ENCODE results near the gene RELA.

Gene RELA

GRCh38 chr11:65703846-65704245 lies 41.1 kb upstream of the RELA start:
- peaks cover 11 to 18% of the 10 kb centered on the region in 2 experiments for H3K27me3 ChIP-seq (ENCODE audit: control insufficient read depth in 1 of 2, insufficient read depth in 1 of 2, low read length in 2 of 2)
- no peaks in the 10 kb centered on the region for H3K9me3 ChIP-seq (ENCODE audit: control insufficient read depth, low read length)
- H3K27ac ChIP-seq (ENCODE audit: low read length, poor library complexity, severe bottlenecking): no peak overlapping the region
- H3K4me1 ChIP-seq (ENCODE audit: control insufficient read depth, insufficient read depth, low read depth, low read length): peaks cover 2% of the 10 kb centered on the region
- WGBS: 89% methylated on average over 1 of the region's 4 CpGs
- no peak overlapping the region for H3K23ac ChIP-seq (ENCODE audit: low read length in 2 of 2)
- H2BK12ac ChIP-seq (ENCODE audit: low read length in 2 of 2): no peak overlapping the region
- H3K79me1 ChIP-seq (replicated peaks; ENCODE audit: low read length, poor library complexity, severe bottlenecking): no peaks in the 10 kb centered on the region
- no peak overlapping the region for H2BK15ac ChIP-seq (ENCODE audit: low read depth, poor library complexity, severe bottlenecking)
- H3K4me2 ChIP-seq (ENCODE audit: low read length, poor library complexity, severe bottlenecking): no peak overlapping the region
- no peak overlapping the region for H4K8ac ChIP-seq (ENCODE audit: low read length)
- no peak overlapping the region for H3K4ac ChIP-seq (ENCODE audit: low read depth in 1 of 2, low read length in 2 of 2)
- H3K36me3 ChIP-seq (ENCODE audit: control insufficient read depth in 1 of 2, insufficient read depth in 2 of 2, low read depth in 1 of 2, low read length in 2 of 2): no peaks in the 10 kb centered on the region
- H4K91ac ChIP-seq (ENCODE audit: low read length): no peak overlapping the region
- no peak overlapping the region for H3K9ac ChIP-seq (ENCODE audit: low read length)
- H2AK5ac ChIP-seq (ENCODE audit: low read length, severe bottlenecking): no peak overlapping the region
- H2BK120ac ChIP-seq (ENCODE audit: low read depth, low read length): no peak overlapping the region
- no peak overlapping the region for H3K18ac ChIP-seq (ENCODE audit: low read depth in 1 of 2, low read length in 2 of 2)
- H3K14ac ChIP-seq (ENCODE audit: low read length in 2 of 2): no peak overlapping the region
- no peak for DNase-seq
- H2BK5ac ChIP-seq (ENCODE audit: low read depth, low read length, poor library complexity, severe bottlenecking): no peak overlapping the region
- no peak overlapping the region for H2AFZ ChIP-seq (ENCODE audit: low read depth, low read length)
- no peak overlapping the region for H3K4me3 ChIP-seq (ENCODE audit: insufficient read depth in 1 of 2, low read depth in 1 of 2, low read length in 2 of 2)

- H3K27ac ChIP-seq (ENCODE audit: low read length, poor library complexity, severe bottlenecking): no peak overlapping the region
- no peak overlapping the region for H3K9ac ChIP-seq (ENCODE audit: low read length)
- no peaks in the 10 kb centered on the region for H3K9me3 ChIP-seq (ENCODE audit: control insufficient read depth, low read length)
- H3K4ac ChIP-seq (ENCODE audit: low read depth in 1 of 2, low read length in 2 of 2): no peak overlapping the region
- 100% methylated on average over 1 of the region's 1 CpG for WGBS
- no peak overlapping the region for H3K18ac ChIP-seq (ENCODE audit: low read depth in 1 of 2, low read length in 2 of 2)
- no peak overlapping the region for H3K14ac ChIP-seq (ENCODE audit: low read length in 2 of 2)
- H2BK15ac ChIP-seq (ENCODE audit: low read depth, poor library complexity, severe bottlenecking): no peak overlapping the region
- no peak overlapping the region for H2AK5ac ChIP-seq (ENCODE audit: low read length, severe bottlenecking)
- H2BK12ac ChIP-seq (ENCODE audit: low read length in 2 of 2): no peak overlapping the region
- peaks cover 2% of the 10 kb centered on the region for H3K4me1 ChIP-seq (ENCODE audit: control insufficient read depth, insufficient read depth, low read depth, low read length)
- H3K79me1 ChIP-seq (replicated peaks; ENCODE audit: low read length, poor library complexity, severe bottlenecking): no peaks in the 10 kb centered on the region
- H2BK5ac ChIP-seq (ENCODE audit: low read depth, low read length, poor library complexity, severe bottlenecking): no peak overlapping the region
- H2BK120ac ChIP-seq (ENCODE audit: low read depth, low read length): no peak overlapping the region
- H3K4me2 ChIP-seq (ENCODE audit: low read length, poor library complexity, severe bottlenecking): no peak overlapping the region
- no peak overlapping the region for H3K4me3 ChIP-seq (ENCODE audit: insufficient read depth in 1 of 2, low read depth in 1 of 2, low read length in 2 of 2)
- H2AFZ ChIP-seq (ENCODE audit: low read depth, low read length): no peak overlapping the region
- no peak overlapping the region for H4K91ac ChIP-seq (ENCODE audit: low read length)
- H4K8ac ChIP-seq (ENCODE audit: low read length): no peak overlapping the region
- no peak overlapping the region for H3K23ac ChIP-seq (ENCODE audit: low read length in 2 of 2)
- DNase-seq: no peak
- H3K36me3 ChIP-seq (ENCODE audit: control insufficient read depth in 1 of 2, insufficient read depth in 2 of 2, low read depth in 1 of 2, low read length in 2 of 2): no peaks in the 10 kb centered on the region
- H3K27me3 ChIP-seq (ENCODE audit: control insufficient read depth in 1 of 2, insufficient read depth in 1 of 2, low read length in 2 of 2): peaks cover 20 to 21% of the 10 kb centered on the region in 2 experiments
These were observed 39.0 kb upstream of the RELA start for GRCh38 chr11:65701686-65702085.

GRCh38 chr11:65700399-65700798 lies 37.7 kb upstream of the RELA start:
- Histone ChIP-seq H3K9ac (ENCODE audit: low read length) (no peak overlapping the region), H2BK120ac (ENCODE audit: low read depth, low read length) (no peak overlapping the region), H3K4me3 (ENCODE audit: insufficient read depth in 1 of 2, low read depth in 1 of 2, low read length in 2 of 2) (no peak overlapping the region), H2BK12ac (ENCODE audit: low read length in 2 of 2) (no peak overlapping the region), H4K8ac (ENCODE audit: low read length) (no peak overlapping the region), H2BK15ac (ENCODE audit: low read depth, poor library complexity, severe bottlenecking) (no peak overlapping the region), H3K18ac (ENCODE audit: low read depth in 1 of 2, low read length in 2 of 2) (no peak overlapping the region), H3K23ac (ENCODE audit: low read length in 2 of 2) (no peak overlapping the region), H3K36me3 (ENCODE audit: control insufficient read depth in 1 of 2, insufficient read depth in 2 of 2, low read depth in 1 of 2, low read length in 2 of 2) (no peaks in the 10 kb centered on the region), H3K4me1 (ENCODE audit: control insufficient read depth, insufficient read depth, low read depth, low read length) (no peaks in the 10 kb centered on the region), H3K9me3 (ENCODE audit: control insufficient read depth, low read length) (no peaks in the 10 kb centered on the region), H2BK5ac (ENCODE audit: low read depth, low read length, poor library complexity, severe bottlenecking) (no peak overlapping the region), H3K27me3 (ENCODE audit: control insufficient read depth in 1 of 2, insufficient read depth in 1 of 2, low read length in 2 of 2) (peaks cover 20 to 21% of the 10 kb centered on the region in 2 experiments), H2AFZ (ENCODE audit: low read depth, low read length) (no peak overlapping the region), H3K4me2 (ENCODE audit: low read length, poor library complexity, severe bottlenecking) (no peak overlapping the region), H4K91ac (ENCODE audit: low read length) (no peak overlapping the region), H3K14ac (ENCODE audit: low read length in 2 of 2) (no peak overlapping the region), H3K27ac (ENCODE audit: low read length, poor library complexity, severe bottlenecking) (no peak overlapping the region), H3K4ac (ENCODE audit: low read depth in 1 of 2, low read length in 2 of 2) (no peak overlapping the region), H2AK5ac (ENCODE audit: low read length, severe bottlenecking) (no peak overlapping the region), H3K79me1 (replicated peaks; ENCODE audit: low read length, poor library complexity, severe bottlenecking) (no peaks in the 10 kb centered on the region)
- DNase-seq: no peak
- 60% methylated on average over 1 of the region's 3 CpGs for WGBS

GRCh38 chr11:65699306-65699705 lies 36.6 kb upstream of the RELA start:
- DNase-seq: no peak
- Histone ChIP-seq H3K4me1 (ENCODE audit: control insufficient read depth, insufficient read depth, low read depth, low read length) (no peaks in the 10 kb centered on the region), H4K91ac (ENCODE audit: low read length) (no peak overlapping the region), H3K18ac (ENCODE audit: low read depth in 1 of 2, low read length in 2 of 2) (no peak overlapping the region), H4K8ac (ENCODE audit: low read length) (no peak overlapping the region), H2BK5ac (ENCODE audit: low read depth, low read length, poor library complexity, severe bottlenecking) (no peak overlapping the region), H2BK12ac (ENCODE audit: low read length in 2 of 2) (no peak overlapping the region), H3K14ac (ENCODE audit: low read length in 2 of 2) (no peak overlapping the region), H3K79me1 (replicated peaks; ENCODE audit: low read length, poor library complexity, severe bottlenecking) (no peaks in the 10 kb centered on the region), H3K4me2 (ENCODE audit: low read length, poor library complexity, severe bottlenecking) (no peak overlapping the region), H3K9ac (ENCODE audit: low read length) (no peak overlapping the region), H3K27ac (ENCODE audit: low read length, poor library complexity, severe bottlenecking) (no peak overlapping the region), H3K27me3 (ENCODE audit: control insufficient read depth in 1 of 2, insufficient read depth in 1 of 2, low read length in 2 of 2) (peaks cover 20 to 22% of the 10 kb centered on the region in 2 experiments), H2AFZ (ENCODE audit: low read depth, low read length) (peak overlapping the region; percentile 55), H3K23ac (ENCODE audit: low read length in 2 of 2) (peak overlapping the region in 1 of 2 experiments; percentile 42), H3K36me3 (ENCODE audit: control insufficient read depth in 1 of 2, insufficient read depth in 2 of 2, low read depth in 1 of 2, low read length in 2 of 2) (no peaks in the 10 kb centered on the region), H3K4ac (ENCODE audit: low read depth in 1 of 2, low read length in 2 of 2) (no peak overlapping the region), H2AK5ac (ENCODE audit: low read length, severe bottlenecking) (no peak overlapping the region), H3K4me3 (ENCODE audit: insufficient read depth in 1 of 2, low read depth in 1 of 2, low read length in 2 of 2) (no peak overlapping the region), H2BK120ac (ENCODE audit: low read depth, low read length) (no peak overlapping the region), H3K9me3 (ENCODE audit: control insufficient read depth, low read length) (no peaks in the 10 kb centered on the region), H2BK15ac (ENCODE audit: low read depth, poor library complexity, severe bottlenecking) (no peak overlapping the region)
- WGBS: 62% methylated on average over 7 of the region's 7 CpGs
